Epidermal melanocyte (primary cell): ENCODE measurements around the gene TNFAIP2.

ENCODE experiments used
- DNase-seq: peaks from one replicate; pipeline ENCODE4 v3.0.0; 2011; ENCODE audit warnings: low spot score; ENCODE audit not compliant: insufficient read length

Gene TNFAIP2

DNA sequence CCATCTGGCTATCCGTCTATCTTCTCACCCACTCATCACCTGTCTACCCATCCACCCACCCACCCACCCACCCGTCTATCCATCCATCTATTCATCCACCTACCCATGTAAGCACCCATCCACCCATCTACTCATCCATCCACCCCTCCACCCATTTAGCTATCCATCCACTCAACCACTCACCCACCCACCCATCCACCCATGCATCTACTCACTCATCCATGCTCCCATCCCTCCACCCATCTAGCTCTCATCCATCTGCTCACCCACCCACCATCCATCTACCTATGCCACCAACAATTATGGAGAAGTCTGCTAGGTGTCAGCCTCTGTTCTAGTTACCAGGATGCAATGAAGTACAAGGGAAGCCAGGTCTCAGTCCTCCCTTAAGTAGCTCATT, 11.1 kb downstream of the TNFAIP2 start:
- DNase-seq: no peak

DNA sequence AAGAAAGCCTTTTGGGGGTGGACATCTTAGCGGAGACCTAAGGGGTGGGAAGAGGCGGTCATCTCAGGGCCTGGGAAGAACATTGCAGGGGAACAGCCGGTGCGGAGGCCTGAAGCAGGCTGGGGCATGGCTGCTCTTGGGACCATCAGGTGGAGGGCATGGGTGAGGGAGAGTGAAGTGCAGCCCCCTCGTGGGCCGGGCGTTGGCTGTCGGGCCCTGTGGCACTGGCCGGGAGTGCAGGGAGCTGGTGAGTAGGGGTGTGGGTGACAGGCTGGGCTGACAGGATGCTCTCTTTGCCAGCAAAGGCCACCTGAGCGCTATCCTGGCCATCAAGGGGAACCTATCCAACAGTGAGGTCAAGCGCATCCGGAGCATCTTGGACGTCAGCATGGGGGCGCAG, 11.7 kb downstream of the TNFAIP2 start:
- DNase-seq: no peak

DNA sequence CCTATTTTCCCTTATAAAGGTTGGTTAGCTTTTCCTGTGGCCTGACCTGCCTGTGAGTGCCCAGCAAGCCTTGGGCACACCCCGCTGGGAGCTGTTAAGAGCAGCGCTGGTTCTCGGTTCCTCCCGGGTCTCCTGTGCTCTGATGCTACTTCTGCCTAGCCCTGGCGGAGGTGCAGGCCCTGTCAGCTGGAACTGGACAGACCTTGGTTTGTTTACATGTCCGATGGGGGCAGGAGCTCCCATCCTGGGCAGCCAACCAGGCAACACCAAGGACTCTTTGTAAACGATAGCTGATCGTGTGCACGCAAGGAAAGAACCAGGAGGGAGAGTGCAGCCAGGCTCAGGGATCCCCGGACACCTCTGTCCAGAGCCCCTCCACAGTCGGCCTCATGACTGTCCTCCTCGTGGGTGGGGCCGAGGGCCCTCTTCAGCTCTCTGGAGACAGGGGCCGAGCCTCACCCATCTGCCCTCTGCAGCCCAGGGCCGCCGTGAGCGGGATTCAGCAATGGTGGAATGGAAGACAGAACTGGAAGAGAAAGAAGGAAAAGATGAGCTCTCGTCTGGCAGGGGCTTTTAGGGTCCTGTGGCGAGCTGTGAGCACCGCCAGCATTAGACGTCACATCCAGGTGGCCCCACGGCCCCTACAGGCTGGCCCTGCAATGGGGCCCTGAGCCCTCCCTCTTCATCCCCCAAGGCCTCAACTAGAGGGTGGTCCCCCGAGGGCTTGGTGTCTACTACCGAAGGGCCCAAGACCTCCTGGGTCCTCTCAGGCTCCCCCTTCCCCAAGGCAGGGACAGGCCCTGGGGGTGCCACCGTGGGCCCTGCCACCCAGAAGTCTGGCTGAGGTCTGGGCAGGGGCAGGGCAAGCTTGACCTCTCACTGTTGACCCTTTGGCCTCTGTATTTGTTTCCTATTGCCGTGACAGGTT, 12.3 kb downstream of the TNFAIP2 start:
- no peak for DNase-seq

DNA sequence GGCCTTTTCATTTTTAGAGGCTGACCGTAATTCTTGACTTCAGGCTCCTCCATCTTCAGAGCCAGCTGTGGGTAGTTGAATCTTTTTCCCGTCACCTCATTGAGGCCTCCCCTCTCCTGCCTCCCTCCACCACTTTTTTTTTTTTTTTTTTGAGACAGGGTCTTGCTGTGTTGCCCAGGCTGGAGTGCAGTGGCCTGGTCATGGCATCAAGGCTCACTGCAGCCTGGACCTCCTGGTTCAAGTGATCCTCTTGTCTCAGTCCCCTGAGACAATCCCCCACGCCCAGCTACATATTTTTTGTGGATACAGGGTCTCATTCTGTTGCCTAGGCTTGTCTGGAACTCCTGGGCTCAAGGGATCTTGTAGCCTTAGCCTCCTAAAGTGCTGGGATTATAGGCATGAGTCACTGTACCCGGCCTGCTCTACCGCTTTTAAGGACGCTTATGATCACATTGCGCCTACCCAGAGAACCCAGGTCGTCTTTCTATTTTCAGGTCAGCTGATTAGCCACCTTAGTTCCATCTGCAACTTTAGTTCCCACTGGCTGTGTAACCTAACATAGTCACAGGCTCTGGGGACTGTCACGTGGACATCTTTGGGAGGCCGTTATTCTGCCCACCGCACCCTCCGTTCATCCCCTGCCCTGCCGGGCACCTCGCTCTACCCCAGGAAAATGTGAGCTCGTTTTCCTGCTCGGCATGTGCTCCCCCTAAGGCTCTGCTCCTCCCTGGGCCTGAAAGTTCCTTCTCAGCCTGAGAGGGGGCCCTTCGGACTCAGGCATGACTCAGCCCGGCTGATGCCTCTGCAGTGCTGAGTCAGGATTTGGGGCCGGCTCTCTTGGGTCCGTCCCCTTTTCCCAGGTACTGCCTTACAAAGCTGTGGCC, 13.4 kb downstream of the TNFAIP2 start:
- DNase-seq: no peak

DNA sequence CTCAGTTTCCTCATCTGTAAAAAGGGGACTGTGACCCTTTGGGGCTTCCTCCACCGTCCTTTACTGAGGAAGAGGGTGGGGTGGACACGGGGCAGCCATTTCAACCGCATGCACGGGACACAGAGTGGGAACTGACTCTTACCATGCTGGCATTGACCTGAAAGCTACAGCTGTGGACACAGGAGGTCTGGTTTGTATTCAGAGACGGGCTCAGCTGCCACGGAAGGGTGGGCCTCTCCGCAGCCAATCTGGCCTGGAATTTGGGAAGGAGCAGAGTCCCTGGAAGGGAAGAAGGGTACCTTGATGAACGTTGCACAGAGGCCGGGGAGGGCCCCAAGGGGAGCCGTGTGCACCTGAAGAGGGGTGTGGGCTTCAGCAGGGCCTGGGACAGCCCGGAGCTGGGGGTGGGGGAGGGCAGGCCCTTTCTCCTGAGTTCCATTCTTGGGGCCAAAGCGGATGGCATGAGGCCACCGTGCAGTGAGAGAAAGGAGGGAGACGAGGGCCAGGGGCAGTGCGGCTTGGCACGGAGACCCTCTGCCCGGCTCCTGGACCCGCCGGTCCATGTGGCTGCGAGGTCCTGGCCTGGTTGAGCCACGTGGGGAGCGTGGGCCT, 14.5 kb downstream of the TNFAIP2 start:
- no peak for DNase-seq

DNA sequence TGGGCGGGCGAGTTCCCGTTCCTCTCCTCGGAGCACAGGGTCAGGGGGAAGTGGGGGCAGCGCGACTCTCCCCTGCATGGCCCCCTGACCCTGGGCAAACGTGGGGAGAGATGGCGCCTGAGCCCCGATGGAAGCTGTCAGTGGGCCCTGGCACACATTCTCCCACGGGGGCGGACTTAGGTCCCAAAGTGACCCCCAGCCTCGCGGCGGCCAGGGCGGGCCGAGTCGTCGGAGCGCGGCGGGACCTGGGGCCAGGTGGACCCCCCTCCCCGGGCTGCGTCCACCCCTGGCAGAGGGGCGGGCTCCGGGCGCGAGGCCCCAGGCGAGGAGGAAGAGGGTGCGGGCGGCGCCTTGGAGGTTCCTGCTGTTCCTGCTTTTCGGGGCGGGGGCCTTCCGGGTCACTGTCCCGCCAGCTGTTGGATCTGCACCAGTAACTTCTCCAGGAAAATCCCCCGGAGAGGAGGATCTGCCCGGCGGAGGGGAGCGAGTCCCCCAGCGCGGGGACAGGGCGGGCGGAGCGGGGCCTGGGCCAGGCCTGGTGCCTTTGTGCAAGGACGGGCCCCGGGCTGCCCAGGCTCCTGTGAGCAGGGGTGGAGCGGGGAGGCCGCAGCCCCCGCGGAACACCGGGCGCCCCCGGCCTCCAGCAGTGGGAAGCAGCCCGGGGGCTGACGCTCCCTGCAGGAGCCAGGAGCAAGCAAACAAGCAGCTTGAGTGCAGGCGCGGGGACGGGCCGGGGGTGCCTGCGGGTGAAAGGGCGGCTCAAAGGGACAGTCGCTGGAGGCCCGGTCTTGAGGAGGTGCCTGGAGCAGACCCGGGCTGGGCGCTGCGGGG, 15.3 kb downstream of the TNFAIP2 start:
- DNase-seq: no peak

DNA sequence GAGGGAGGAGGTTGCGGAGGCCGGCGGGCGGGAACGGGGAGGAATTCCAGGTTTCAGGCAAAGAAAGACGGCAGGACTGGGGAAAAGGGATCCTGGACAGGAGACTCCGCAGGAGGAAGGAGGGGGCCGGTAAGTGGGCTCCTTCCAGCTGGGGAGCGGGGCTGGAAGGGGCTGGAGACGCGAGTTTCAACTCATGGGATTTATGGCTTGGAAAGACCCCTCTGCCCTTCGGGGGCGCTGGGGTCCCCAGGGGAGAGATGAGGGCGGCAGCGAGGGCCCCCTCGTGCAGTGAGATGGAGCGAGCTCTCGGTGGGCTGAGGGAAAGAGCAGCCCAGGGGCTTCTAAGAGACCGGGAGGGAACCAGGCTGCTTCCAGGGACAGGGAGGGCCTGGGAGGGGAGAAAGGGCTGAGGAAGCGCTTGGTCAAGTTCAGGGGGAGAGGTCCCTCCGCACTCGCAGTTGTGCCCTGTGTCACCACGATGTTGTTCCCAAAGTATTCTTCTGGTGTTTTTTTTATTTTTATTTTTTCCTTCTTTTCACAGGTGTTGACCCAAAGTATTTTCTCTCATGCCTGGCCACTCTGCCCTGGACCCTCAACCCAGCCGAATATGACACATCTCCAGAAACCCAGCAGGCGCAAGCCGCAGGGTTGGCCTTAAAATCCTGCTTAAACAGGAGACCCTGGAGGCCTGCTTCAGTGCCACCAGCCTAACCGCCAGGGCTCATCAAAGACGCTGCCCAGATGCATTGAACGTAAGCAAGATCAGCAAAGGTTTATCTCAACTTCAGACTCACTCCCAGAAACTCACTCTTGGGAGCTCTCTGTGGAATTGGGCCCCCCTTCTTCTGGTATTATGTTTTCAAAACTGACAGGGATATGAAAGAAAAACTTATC, 16.1 kb downstream of the TNFAIP2 start:
- no peak for DNase-seq

DNA sequence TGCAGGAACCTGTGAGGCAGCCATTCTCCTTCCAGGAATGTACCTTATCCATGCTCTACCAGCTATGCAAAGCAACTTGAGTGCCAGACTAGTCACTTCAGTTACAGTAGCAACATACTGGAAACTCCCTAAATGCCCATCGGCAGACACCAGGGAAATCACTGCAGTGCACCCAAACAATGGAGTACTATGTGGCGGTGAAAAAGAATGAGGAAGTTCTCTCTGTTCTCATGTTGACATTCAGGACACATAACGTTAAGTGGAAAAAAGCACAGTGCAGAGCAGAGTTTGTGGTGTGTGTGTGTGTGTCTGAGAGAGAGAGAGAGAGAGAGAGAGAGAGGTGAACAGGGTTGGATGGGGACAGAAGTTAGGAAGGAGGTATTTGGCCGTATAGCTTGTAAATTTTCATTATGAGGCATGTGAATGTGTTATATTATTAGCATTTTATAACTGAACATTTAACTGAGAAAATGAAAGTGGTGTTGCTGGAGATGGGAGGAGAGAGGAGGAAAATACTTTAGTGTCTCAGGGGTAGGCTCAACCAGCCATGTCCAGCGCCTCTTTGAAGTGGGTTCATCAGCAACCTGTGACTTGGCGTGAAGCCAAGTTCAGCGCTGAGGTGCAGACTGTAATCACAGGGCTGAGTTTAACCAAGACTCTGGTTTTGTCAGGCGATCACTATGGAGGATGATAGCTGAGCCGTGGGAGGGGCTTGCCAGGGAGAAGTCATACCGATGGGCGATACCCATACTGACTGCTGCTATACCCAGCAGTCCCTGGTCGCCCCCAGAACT, 17.3 kb downstream of the TNFAIP2 start:
- no peak for DNase-seq

DNA sequence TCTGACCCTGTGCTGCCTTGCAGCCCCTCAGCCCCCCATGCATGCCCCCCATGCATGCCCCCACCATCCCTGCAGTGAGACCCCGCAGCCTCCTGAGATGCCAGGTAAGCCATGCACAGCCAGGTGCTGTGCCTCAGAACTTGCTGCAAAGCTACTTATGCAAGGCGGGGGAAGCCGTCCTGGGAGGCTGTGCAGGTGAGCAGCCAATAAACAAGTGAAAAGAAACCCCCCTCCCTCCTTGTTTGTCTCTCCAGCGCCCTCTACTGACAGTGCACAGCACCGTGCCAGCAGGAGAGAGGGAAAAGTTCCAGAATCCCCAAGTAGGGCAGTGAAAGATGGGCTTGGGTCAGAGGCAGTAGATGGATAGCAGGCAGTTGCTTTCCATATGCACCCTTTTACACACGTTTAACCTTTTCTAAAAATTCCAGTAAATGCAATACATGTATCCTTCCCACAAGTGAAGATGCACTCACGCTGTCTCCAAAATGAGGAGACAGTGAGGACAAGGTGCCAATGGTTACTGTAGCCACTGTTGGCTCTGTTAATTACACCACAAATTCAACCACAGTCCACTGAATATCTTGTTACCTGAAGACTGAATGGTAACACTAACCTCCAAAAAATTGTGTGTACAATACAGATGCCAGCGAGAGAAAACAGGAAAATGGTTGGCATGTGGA, 18.0 kb downstream of the TNFAIP2 start:
- no peak for DNase-seq

DNA sequence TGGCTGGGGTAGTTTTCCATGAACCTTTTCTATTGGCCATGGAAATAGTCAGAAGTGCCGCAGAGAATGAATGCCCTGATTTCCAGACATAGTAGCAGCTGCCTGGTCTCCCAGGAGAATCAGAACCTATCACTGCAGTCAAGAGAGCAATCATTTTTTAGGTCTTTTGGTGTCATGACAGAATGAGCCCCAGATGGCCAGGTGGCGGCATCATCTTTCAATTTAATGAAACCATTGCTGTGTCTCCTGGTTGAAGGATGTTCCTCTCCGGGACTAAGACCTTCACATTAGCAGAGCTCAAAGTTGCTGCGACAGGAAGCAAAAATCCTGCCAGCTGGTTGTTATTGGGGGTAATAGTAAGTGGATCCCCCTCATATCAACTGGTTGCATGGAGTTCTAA, 18.8 kb downstream of the TNFAIP2 start:
- DNase-seq: no peak

DNA sequence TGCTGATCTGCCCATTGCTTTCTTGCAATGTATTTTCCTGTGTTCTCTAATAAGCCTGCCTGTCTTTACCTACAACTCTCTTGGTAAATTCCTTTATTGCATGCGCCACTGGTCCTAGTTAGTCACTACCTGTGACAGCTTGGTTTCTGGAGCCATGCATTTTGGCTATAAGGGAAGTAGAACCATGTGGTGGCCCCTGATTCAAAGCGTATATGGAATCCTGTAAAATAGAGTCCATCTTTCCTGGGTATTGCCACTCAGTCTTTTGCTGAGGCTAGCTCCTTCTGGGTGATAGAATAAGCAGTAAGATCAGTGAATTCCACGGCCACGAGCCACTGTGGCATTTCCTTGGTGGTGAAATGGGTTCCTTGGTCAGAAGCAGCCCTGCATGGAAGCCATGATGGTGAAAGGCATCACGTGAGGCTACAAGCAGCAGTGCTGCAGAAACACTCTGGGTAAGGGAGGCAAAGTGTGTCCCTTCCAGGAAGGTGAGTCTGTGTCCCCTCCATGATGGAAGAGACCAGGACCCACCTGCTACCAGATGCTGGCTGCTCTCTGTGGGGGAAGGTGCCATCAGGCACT, 19.6 kb downstream of the TNFAIP2 start:
- DNase-seq: no peak

DNA sequence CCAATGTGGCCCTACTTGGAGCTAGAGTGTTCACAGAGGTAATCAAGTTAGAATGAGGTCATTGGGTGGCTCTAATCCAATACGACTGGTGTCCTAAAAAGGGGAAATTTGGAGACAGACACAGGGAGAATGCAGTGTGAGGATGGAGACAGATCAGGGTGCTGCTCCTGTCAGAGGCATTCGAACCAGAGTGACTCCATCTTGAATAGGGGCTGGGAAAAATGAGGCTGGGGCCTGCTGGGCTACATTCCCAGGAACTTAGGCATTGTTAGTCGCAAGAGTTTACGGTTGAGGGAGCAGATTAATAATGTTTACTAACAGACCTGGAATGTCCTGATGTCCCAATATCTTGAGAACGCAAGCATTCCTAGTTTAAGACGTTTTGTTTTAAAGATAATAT, 20.2 kb downstream of the TNFAIP2 start:
- no peak for DNase-seq

DNA sequence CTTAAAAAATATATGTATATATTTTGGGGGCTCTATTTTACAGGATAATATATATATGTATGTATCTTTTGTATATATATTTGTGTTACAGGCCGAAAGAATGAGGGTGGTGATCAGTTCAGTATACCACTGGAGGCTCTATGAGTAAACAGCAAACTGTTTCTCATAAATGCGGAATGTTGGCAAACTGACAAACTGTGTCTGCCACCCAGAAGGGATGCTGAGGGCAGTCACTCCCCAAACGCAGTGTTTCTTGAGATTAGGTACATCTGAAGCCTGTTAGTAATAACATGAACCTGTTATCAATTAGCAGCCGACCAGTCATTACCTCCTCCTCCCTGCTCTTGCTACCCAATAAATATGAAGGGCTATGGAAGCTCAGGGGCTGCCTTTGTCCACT, 20.8 kb downstream of the TNFAIP2 start:
- no peak for DNase-seq

DNA sequence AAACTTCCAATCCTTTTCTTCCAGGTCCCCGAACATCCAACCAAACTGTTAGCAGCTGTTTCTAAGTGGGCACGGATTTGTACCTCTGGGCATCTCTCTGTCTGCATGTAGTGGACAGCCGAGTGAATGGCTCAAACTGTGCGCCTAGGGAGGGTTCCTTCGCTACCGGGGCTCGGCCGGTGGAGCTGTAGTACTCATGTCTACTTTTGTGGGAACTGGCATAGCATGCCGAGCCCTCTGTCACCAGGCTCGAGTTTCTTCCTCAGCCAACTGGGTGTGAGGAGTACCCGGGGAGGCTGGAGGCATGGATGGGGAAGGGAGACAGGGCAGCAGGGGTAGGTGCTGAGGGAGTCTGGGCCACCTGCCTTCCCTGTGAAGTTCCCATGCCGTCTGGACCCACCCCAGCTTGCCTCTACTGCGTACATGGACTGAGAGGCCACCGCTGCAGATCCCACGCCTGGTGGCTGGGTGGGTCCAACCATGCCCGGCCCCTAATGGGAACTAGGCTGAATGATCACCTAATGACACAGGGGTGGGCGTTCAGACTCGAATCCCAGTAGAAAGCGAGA, 23.0 kb downstream of the TNFAIP2 start:
- DNase-seq: no peak

DNA sequence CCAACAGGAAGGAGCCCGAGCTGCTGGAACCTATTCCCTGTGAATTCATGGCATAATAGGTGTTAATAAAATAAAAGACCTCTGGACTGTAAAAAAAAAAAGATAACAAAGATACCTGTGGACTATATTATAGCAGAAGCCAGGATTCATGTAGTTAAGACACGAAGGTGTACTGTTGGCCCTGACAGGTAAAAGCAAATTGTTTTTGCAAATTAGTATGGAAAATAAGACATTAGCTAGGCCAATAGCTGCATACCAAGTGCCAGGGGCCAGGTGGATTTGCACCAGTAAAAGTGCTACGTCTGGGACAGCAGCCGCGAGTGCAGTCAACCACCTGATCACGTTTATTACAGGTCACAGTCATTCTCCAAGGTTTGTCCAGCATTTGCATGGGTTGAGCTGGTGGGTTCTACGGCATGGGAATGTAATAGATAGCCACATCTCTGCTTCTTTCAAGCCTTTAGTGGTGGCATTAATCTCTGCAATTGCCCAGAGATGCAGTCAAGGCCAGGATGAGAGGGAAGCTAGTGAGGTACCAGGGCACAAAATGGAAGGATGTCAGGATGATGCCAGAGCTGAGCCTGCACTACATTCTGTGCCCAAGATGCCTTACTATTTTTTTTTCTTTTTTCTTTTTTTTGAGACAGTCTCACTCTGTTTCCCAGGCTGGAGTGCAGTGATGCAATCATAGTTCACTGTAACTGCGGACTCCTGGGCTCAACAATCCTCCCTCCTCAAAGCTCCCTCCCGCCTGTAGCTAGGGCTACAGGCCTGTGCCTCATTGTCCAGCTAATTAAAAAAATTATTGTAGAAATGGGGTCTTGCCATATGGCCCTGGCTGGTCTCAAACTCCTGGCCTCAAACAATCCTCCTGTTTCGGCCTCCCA, 26.3 kb downstream of the TNFAIP2 start:
- no peak for DNase-seq

DNA sequence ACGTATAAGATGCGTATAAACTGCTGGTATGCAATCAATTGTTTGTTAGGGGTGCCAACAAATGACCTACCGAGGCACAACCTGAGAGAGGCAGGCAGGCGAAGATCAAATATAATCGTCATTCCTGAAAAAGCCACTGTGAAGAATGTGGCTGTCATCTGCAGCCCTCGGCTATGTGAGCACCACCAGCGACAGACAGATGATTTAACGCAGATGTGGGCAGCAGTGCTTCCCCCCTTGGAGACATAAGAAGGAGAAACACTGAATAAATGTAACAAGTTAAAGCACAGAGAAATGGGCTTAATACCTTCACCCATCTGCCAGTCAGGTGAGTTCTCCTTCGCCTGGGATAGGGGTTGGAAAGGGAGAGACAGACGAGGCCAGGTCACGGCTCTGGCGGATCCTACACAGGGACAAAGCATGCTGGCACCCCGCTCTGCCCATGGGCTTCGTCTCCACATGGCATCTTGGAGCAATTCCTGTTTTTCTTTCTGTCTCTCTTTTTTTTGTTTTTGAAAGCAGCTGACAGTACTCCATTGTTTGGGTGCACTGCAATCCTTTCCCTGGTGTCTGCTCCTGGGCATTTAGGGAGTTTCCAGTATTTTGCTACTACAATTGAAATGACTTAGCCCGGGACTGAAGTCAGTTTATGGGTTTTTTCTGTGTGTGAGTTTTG, 28.1 kb downstream of the TNFAIP2 start:
- DNase-seq: no peak
